ENCODE data around the gene ABHD2. TPM values are rescaled to one million over a fixed set of nuclear protein-coding genes. Genes with fewer than 3 reads are reported as not detected.
"Not testable (repeated sequence)": the region's sequence is repeated elsewhere in the genome, so short reads cannot be mapped to it uniquely, and the experiment has no call there.

The ABHD2 gene
- total RNA-seq, 1 donor = 97.2 TPM

GRCh38 chr15:89130201-89130600 is 41.9 kb downstream of the ABHD2 start:
- Histone ChIP-seq H3K4me3 (ENCODE audit: low read length) (no peak overlapping the region), H3K27me3 (ENCODE audit: insufficient read depth, low read length) (no peaks in the 10 kb centered on the region), H3K9me3 (ENCODE audit: low read depth, low read length) (no peaks in the 10 kb centered on the region), H3K4me1 (ENCODE audit: insufficient read depth, low read length) (peaks cover 68% of the 10 kb centered on the region)

DNA sequence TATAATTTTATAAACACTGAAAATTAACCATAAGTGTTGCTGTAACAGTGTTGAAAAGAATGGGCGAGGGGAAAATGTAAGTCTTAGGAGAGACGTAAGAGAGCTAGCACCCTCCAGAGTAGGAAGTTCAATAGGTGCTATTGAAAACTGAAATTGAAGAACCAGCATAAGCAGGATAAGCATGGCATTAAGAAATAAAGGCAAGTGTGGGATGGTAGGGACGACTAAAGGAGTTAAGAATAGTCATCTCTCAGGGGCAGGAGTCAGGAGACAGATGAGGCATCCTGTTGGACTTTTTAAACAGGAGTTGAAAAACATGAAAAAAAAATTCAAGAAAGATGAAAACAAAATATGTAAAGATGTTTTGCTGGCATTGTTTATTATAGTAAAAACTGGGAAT is 43.5 kb downstream of the ABHD2 start:
- Histone ChIP-seq H3K4me1 (ENCODE audit: insufficient read depth, low read length) (peaks cover 83% of the 10 kb centered on the region), H3K4me3 (ENCODE audit: low read length) (no peak overlapping the region), H3K9me3 (ENCODE audit: low read depth, low read length) (no peaks in the 10 kb centered on the region), H3K27me3 (ENCODE audit: insufficient read depth, low read length) (no peaks in the 10 kb centered on the region)

DNA sequence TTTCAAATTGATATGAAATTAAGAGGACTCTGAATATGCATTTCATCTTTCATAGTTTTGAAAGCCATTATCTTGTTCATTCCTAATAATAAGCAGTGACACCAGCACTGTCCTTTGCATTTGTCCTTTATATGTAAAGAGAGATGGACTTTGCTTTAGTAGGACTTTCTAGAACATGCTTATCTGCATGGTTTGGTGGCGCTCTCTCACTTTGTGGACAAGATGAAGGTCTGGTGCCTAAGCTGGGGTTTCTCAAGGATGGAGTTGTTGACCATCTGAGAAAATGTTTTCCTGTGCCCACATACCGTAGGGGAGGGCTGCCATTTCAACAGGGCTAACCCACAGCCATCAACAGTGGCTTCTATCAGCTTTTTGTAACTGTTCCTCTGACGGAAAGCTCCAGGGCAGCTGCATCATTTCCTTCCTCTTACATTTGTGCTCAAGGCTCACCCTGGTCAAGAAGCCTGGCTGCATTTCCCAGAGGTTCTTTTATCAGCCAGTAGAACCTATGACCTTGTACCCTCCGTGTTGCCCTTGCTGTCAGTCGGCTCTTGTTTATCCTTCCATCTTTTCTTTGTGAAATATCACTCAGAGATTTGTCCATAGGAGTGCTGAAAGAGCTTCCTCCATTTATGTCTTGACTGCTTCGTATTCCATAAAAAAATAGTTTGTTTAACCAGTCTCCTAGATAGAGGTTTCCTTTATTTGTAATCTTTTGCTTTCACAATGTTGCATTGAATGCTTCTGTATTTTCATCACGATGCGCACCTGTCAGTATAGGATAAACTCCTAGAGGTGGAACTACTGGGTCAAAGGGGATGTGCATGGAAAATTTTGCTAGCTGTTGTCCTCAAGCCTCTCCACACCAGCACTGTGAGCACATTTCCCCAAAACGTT is 44.6 kb downstream of the ABHD2 start:
- Histone ChIP-seq H3K9me3 (ENCODE audit: low read depth, low read length) (no peaks in the 10 kb centered on the region), H3K4me3 (ENCODE audit: low read length) (no peak overlapping the region), H3K4me1 (ENCODE audit: insufficient read depth, low read length) (peaks cover 95% of the 10 kb centered on the region), H3K27me3 (ENCODE audit: insufficient read depth, low read length) (no peaks in the 10 kb centered on the region)

GRCh38 chr15:89135387-89136077 is 47.3 kb downstream of the ABHD2 start:
- H3K4me1 ChIP-seq (ENCODE audit: insufficient read depth, low read length) = peaks cover 85% of the 10 kb centered on the region
- H3K9me3 ChIP-seq (ENCODE audit: low read depth, low read length); H3K27me3 ChIP-seq (ENCODE audit: insufficient read depth, low read length); H3K4me3 ChIP-seq (ENCODE audit: low read length): not testable (repeated sequence)

- Histone ChIP-seq H3K9me3 (ENCODE audit: low read depth, low read length) (no peaks in the 10 kb centered on the region), H3K4me3 (ENCODE audit: low read length) (no peak overlapping the region), H3K4me1 (ENCODE audit: insufficient read depth, low read length) (peaks cover 85% of the 10 kb centered on the region), H3K27me3 (ENCODE audit: insufficient read depth, low read length) (no peaks in the 10 kb centered on the region)
Measured at GRCh38 chr15:89136078-89136806, 48.0 kb downstream of the ABHD2 start.

GRCh38 chr15:89136818-89137772 is 48.8 kb downstream of the ABHD2 start:
- H3K27me3 ChIP-seq (ENCODE audit: insufficient read depth, low read length) = no peaks in the 10 kb centered on the region
- no peak overlapping the region for H3K4me3 ChIP-seq (ENCODE audit: low read length)
- H3K4me1 ChIP-seq (ENCODE audit: insufficient read depth, low read length) = peaks cover 84% of the 10 kb centered on the region
- H3K9me3 ChIP-seq (ENCODE audit: low read depth, low read length) = no peaks in the 10 kb centered on the region

DNA sequence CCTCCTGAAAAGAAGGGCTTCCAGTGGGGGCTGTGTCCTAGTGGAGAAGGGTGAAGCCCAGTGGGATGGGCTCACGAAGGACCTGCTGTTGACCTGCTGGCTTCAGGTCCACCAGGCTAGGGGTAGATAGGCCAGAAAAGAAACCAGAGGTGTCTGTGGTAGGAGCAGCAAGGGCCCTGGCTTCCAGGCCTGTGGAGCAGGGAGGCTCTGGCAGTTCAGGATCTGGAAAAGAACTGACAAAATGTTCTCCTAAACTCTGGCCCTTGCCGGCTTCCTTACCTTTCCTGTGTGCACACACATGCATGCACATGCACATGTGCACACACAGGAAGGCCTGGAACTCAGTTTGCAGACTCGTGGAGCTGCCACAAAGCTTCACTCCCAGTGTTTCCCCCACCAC is 49.7 kb downstream of the ABHD2 start:
- no peaks in the 10 kb centered on the region for H3K27me3 ChIP-seq (ENCODE audit: insufficient read depth, low read length)
- no peaks in the 10 kb centered on the region for H3K9me3 ChIP-seq (ENCODE audit: low read depth, low read length)
- H3K4me3 ChIP-seq (ENCODE audit: low read length) = no peak overlapping the region
- H3K4me1 ChIP-seq (ENCODE audit: insufficient read depth, low read length) = peaks cover 84% of the 10 kb centered on the region

- peaks cover 83% of the 10 kb centered on the region for H3K4me1 ChIP-seq (ENCODE audit: insufficient read depth, low read length)
- H3K9me3 ChIP-seq (ENCODE audit: low read depth, low read length) = no peaks in the 10 kb centered on the region
- H3K4me3 ChIP-seq (ENCODE audit: low read length) = no peak overlapping the region
- H3K27me3 ChIP-seq (ENCODE audit: insufficient read depth, low read length) = no peaks in the 10 kb centered on the region
Measured at GRCh38 chr15:89138999-89139612, 50.9 kb downstream of the ABHD2 start.

DNA sequence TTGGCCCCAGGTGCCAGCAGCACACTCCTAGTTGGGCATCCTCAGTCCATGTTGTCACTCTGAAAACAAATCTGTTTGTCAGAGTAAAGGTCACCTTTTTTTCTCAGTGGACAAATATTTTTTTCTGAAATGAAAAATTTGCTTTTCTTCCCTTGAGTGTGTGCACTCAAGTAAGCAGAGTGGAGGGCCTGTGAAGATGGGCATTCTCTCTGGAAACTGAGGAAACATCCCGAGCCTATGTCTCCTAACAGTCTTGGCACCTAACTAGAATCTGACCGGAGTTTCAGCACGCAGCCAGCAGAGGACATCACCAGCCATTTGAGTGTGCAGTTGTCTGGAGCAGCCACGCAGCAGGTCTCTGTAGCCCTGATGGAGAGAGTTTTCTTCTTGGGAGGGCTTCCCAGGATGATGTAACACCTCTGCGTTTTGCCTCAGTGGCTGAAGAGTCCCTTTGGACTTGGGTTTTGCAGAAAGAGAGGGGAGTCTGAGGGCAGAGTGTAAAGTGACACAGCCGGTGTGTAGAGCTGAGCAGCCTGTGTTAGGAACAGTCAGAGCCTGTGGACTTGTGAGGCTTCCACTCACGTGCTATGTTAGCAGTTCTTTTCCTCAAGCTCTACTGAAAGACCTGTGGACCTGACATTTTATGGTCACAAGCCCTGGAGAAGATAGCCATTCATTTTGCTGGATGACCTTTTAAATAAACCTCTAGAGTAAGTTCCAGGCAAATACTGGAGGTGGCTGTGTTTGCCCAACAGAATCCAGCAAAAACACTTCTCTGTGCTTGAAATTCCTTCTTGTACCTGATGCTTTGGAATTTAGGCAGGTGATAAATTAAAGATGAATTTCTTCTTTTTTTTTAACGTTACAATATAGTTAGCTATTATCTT is 51.6 kb downstream of the ABHD2 start:
- H3K4me1 ChIP-seq (ENCODE audit: insufficient read depth, low read length) = peaks cover 84% of the 10 kb centered on the region

DNA sequence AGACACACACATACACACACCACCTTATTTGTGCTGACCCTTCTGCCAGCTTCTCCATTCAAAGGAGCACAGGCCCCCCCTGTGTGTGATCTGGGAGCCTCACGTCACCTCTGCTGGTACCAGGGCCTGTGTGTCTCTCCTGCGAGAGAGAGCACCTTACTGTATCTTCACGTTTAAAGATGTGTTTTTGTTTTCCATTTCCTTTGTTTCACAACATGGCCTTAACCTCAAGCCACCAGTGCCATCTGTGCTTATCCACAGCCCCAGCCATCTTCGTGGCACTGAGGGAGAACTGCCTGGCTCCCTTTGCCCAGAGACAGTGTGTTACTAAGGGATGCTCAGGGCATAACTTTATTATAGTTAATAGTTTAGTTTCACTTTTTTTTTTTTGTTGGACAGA is 52.3 kb downstream of the ABHD2 start:
- H3K4me1 ChIP-seq (ENCODE audit: insufficient read depth, low read length) = peaks cover 85% of the 10 kb centered on the region
- H3K4me3 ChIP-seq (ENCODE audit: low read length) = no peak overlapping the region

More for the DNA sequence above, 51.6 kb downstream of the ABHD2 start:
- H3K9me3 ChIP-seq (ENCODE audit: low read depth, low read length) = no peaks in the 10 kb centered on the region
- no peaks in the 10 kb centered on the region for H3K27me3 ChIP-seq (ENCODE audit: insufficient read depth, low read length)
- no peak overlapping the region for H3K4me3 ChIP-seq (ENCODE audit: low read length)

DNA sequence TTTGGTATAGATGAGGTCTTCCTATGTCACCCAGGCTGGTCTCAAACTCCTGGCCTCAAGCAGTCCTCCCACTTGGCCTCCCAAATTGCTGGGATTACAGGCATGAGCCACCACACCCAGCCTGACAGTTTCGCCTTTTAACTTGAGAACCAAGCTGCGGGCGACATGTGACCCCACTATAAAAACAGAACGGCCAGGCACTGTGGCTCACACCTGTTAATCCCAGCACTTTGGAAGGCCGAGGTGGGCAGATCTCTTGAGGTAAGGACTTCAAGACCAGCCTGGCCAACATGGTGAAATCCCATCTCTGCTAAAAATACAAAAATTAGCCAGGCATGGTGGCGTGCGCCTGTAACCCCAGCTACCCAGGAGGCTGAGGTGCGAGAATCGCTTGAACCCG is 52.9 kb downstream of the ABHD2 start:
- H3K27me3 ChIP-seq (ENCODE audit: insufficient read depth, low read length); H3K9me3 ChIP-seq (ENCODE audit: low read depth, low read length); H3K4me3 ChIP-seq (ENCODE audit: low read length): not testable (repeated sequence)
- H3K4me1 ChIP-seq (ENCODE audit: insufficient read depth, low read length) = peaks cover 79% of the 10 kb centered on the region

More for the DNA sequence above, 52.3 kb downstream of the ABHD2 start:
- H3K9me3 ChIP-seq (ENCODE audit: low read depth, low read length) = no peaks in the 10 kb centered on the region
- no peaks in the 10 kb centered on the region for H3K27me3 ChIP-seq (ENCODE audit: insufficient read depth, low read length)

GRCh38 chr15:89141885-89142284 is 53.6 kb downstream of the ABHD2 start:
- peaks cover 72% of the 10 kb centered on the region for H3K4me1 ChIP-seq (ENCODE audit: insufficient read depth, low read length)
- H3K27me3 ChIP-seq (ENCODE audit: insufficient read depth, low read length) = no peaks in the 10 kb centered on the region
- no peak overlapping the region for H3K4me3 ChIP-seq (ENCODE audit: low read length)
- no peaks in the 10 kb centered on the region for H3K9me3 ChIP-seq (ENCODE audit: low read depth, low read length)

DNA sequence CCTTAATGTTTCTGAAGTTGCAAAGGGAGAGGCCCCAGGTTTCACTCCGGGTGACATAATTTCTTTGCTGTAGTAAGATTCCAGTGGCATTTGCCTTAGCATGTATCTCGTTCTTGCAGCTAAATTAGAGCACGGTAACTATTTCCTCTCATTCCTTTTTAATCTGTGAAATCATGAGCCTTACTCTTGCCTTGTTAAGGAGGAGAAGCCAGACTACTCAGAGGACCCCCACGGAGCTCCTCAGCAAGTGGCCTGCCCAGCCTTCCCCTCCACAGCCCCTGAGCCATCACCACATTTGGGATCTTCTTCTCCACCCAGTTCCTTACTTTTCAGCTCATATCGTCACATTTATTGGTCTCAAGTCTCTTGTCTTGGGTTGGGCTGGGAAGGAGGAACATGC is 54.2 kb downstream of the ABHD2 start:
- Histone ChIP-seq H3K4me3 (ENCODE audit: low read length) (no peak overlapping the region), H3K9me3 (ENCODE audit: low read depth, low read length) (no peaks in the 10 kb centered on the region), H3K27me3 (ENCODE audit: insufficient read depth, low read length) (no peaks in the 10 kb centered on the region), H3K4me1 (ENCODE audit: insufficient read depth, low read length) (peaks cover 67% of the 10 kb centered on the region)
